GM18873 (cell line): ENCODE results near the gene GPRC5D.

Experiments used
- ATAC-seq: cut with Tn5 transposase; IDR thresholded peaks from one replicate; pipeline ENCODE4 v1.9.1; 2021; ENCODE audit warnings: mild to moderate bottlenecking, moderate library complexity, moderate number of reproducible peaks; ENCODE audit not compliant: unreplicated experiment, low FRiP score

GPRC5D gene

DNA sequence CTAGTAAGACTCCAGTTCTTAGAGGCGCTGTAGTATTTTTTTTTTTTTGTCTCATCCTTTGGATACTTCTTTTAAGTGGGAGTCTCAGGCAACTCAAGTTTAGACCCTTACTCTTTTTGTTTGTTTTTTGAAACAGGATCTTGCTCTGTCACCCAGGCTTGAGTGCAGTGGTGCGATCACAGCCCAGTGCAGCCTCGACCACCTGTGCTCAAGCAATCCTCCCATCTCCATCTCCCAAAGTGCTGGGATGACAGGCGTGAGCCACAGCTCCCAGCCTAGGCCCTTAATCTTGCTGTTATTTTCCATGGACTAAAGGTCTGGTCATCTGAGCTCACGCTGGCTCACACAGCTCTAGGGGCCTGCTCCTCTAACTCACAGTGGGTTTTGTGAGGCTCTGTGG lies 39.3 kb downstream of the GPRC5D start:
- ATAC-seq, result no peak

DNA sequence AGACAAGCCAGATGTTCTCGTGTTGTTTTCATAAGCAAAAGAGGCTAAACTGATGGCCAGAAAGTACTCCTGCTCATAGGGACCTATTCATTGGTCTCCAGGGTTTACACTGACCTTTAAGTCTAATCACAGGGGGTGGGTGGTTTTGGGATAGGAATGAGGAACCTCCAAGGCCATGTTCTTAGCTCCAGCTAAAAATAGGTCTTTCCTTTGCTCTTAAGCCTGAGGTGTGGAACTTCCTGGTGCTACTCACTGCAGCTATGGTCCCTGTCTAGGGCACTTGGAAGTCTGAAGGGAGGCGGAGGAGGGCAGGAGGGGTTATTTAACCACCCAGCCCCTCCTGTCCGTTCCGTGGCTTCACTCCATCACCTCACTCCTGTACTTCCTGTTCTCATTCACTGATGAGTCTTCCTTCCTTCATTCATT lies 42.0 kb downstream of the GPRC5D start:
- ATAC-seq, result no peak

DNA sequence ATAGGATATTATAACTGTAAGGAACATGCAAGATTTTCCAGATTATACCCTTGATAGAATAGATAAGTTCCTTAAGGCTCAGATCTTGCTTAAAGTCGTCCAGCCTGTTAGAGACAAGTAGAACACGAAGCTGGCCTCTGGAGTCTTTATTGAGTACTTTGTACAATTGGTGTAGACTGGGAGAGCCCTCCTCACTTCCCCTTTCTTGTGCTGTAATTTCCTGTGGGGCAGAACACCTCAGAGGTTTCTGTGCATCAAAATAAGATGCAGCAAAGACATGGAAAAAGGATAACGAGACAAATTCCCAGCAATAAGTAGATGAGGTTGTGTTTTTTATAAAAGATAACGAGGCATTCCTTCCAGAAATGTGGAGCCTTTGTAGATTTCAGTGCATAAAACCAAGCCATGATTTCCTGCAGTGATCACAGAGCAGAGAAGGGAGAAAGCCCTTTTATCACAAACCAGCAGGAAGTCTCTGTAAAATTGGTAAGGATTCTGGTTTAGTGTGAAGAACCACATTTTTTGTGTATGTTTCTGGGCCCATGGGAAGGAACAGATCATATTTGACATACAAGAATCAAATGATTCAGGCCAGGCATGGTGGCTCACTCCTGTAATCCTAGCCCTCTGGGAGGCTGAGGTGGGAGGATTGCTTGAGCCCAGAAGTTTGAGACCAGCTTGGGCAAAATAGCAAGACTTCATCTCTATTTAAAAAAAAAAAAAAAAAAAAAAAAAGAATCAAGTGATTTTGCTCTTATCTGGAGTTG lies 42.6 kb downstream of the GPRC5D start:
- no peak for ATAC-seq

DNA sequence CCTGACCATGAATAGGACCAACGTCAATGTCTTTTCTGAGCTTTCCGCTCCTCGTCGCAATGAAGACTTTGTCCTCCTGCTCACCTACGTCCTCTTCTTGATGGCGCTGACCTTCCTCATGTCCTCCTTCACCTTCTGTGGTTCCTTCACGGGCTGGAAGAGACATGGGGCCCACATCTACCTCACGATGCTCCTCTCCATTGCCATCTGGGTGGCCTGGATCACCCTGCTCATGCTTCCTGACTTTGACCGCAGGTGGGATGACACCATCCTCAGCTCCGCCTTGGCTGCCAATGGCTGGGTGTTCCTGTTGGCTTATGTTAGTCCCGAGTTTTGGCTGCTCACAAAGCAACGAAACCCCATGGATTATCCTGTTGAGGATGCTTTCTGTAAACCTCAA lies 43.3 kb downstream of the GPRC5D start:
- no peak for ATAC-seq

DNA sequence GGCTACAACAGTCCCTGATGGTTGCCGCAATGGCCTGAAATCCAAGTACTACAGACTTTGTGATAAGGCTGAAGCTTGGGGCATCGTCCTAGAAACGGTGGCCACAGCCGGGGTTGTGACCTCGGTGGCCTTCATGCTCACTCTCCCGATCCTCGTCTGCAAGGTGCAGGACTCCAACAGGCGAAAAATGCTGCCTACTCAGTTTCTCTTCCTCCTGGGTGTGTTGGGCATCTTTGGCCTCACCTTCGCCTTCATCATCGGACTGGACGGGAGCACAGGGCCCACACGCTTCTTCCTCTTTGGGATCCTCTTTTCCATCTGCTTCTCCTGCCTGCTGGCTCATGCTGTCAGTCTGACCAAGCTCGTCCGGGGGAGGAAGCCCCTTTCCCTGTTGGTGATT lies 43.7 kb downstream of the GPRC5D start:
- ATAC-seq, result no peak

DNA sequence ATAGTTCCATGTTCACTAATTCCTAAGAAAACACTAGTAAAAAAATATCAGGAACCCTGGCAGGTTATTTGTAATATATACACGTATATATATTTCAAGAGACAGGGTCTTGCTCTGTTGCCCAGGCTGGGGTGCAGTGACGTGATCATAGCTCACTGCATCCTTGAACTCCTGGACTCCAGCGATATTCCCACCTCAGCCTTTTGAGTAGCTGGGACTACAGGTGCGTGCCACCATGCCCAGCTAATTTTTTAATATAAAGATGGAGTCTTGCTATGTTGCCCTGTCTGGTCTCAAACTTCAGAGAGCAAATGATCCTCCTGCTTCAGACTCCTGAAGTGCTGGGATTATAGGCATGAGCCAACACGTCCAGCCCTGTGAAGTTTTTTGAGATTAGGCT lies 44.4 kb downstream of the GPRC5D start:
- ATAC-seq, result no peak

DNA sequence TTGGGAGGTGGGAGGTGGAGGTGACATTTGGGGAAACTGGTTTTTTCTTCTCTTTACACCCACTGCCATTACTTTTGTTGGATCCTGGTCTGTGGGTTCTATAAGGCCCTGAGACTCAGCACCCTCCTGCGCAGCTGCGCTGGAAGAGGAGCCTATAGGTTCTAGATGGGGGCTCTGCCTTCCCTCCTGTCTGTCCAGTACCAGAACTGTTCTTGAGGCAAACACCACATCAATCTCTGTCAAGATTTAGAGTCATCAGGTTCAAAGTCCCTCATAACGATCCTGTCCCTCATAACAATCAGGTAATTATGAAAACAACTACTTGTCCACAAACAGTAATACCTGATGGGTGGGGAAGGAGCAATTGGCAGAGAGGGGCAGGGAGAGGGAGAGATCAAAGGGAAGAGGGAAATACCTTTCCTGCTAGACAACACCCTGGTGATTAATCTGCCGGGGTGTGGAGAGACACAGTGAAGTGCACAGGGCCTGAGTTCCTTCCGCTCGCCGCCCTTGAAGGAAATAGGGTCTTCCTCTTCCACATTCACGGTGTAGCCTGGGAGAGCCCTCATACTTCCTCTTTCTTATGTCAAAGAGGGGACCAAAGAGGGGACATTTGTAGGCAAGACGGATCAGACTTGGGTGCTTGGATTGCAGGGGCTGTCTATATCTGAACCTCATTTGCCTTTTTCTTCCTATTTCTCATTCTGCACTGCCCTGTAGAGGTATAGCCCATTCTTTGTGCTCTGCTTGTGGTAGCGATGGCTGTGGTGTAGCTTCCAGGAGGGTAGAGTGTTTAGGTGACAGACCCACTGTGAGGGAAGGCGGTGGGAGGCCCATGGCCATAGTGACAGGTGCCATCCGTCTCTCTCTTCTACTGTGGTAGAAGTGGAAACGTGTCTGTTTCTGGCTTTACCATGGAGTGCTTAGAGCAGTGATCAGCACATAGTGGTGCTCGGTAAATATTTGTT lies 48.0 kb downstream of the GPRC5D start:
- no peak for ATAC-seq

DNA sequence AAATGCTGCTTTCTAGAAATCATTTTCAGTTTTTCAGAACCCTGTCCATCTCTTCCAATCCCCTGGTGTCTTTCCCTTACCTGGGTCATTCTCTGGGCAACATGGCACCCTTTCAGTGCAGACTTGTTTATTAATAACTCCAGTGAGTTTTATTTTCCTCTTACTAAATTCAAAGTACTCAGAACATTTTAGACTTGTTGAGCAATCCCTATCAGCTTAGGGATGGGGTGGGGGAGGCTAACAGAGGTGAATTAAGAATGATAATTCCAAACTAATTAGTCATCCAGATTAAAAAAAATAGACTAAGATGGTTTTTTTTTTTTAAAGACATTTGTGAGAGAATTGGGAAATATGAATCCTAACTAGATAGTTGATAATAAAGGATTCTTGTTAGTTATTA lies 49.9 kb downstream of the GPRC5D start:
- no peak for ATAC-seq

DNA sequence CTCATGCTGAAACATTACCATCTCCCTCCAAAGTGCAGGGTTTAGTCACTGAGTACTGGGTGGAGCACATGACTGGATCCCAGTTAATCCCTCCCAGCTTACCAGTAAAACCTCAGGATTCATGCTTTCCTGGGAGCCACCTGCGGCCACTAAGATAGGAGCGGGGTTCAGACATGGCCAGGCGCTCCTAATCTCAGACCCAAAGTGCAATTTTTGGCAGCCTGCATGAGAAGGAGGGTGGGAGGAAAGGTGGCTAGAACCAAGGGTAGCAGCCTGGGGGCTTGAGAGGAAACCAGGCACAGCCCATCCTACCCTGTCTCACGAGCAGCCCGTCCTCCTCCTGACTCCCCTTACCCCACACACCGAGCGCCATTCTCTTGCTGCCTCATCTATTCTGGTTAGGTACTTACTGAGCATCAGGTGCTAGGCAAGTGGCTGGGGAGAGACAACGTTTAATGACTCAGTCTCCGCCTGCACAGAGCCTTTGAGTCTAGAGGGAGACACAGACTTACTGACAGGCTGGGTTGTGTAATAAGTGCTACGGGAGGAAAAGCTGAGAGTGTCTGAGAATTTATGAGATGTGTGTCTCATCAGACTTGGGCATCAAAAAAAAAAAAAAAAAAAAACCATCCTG lies 50.7 kb downstream of the GPRC5D start:
- no peak for ATAC-seq

DNA sequence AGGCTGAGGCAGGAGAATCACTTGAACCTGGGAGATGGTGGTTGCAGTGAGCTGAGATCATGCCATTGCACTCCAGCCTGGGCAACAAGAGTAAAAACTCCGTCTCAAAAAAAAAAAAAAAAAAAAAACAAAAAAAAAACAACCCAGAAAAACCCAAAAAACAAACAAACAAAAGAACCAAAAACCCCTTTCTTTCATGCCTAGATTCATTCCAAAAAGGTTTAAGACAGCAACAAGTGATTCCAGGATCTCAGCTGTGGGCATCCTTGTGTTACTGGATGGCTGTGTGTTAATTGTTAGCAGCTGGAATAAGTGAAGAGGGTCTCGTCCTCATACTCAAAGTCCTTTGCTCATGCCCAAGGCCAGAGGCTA lies 51.2 kb downstream of the GPRC5D start:
- no peak for ATAC-seq

DNA sequence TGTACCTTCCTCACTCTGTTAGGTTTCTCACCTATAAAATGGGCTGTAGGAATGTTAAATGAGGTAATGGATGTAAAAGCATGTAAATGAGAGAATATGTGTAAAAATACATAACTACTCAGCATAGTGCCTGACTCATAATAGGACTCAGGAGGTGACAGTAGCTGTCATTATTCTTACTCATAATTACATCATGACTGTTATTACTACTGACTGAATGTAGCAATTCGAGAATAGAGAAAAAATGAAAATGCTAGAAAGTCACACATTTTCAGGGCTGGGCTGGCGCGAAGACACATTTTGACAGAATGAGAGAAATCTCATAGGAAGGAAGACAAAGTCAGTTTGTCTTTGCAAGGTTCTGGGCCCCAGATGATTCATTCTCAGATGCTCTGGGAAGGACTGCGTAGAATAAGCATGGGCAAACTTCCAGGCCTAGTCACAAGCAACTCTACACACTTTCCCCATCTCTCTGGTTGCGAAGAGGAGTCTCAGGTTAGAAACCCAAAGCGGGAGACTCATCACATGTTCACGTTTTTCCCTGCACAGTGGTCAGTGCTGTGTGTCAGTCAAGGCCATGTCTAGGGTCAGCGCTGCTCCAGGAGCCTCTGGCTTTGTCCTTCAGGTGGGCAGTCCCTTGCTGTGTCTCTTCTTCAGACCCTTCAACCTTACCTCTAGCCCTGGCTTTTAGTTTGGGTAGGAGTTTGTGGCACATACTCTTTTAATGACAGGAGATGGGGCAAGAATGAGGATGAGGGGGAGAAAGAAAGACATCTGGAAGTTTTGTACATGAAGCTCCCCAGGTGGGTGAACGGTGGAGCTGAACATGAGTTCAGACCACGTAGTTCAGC lies 52.2 kb downstream of the GPRC5D start:
- ATAC-seq, result peak; percentile 74

DNA sequence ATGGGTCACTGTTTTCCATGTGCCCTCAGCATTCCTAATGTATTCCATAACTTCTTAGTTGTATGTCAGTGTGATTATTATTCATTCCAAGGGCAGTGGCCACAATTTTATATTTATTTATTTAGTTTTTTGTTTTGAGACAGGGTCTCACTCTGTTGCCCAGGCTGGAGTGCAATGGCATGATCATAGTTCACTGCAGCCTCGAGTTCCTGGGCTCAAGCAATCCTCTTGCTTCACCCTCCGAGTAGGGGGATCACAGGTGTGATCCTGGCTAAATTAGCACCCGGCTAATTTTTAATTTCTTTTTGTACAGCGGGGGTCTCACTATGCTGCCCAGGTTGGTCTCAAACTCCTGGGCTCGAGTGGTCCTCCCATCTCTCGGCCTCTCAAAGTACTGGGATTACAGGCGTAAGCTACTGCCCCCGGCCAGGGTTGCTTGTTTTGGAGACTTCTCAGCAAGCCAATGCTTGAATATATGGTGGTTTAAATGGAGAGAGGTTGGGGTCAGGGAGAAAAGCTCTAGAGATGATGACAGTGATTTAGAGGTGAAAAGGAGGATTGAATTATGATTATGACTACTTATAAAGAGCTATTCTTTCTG lies 53.0 kb downstream of the GPRC5D start:
- no peak for ATAC-seq

DNA sequence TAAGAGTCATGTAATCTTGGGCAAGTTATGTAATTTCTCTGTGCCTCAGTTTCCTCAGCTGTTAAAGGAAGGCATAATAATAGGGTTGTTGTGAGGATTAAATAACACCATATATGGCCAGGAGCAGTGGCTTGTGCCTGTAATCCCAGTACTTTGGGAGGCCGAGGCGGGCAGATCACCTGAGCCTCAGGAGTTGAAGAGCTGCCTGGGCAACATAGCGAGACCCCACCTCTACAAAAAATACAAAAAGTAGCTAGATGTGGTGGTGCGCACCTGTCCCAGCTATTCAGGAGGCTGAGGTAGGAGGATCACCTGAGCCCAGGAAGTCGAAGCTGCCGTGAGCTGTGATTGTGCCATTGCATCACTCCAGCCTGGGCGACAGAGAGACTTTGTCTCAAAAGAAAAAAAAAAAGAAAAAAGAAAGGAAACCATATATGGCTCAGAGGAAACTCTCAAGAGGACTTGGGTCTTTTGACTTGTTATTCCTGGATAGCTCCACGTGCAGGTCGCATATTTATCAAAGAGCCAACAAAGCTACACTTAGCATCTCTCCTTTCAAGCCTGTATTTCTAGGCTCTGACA lies 53.7 kb downstream of the GPRC5D start:
- ATAC-seq, result no peak

DNA sequence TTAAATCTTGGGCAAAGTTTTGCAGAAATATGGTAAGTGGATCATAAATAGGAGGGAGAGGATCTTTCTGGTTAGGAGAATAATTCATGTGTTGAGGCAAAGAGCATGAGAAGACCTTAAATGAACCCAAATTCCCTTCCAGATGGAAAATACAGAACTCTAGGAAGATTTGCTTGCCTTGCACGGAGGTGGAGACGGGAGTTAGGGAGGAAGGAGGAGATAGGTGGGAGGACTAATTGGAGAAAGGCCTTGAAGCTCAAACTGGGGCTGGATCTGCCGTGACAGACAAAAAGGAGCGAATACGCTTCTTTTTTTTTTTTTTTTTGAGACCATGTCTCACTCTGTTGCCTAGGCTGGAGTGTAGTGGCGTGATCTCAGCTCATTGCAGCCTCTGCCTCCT lies 54.7 kb downstream of the GPRC5D start:
- no peak for ATAC-seq

DNA sequence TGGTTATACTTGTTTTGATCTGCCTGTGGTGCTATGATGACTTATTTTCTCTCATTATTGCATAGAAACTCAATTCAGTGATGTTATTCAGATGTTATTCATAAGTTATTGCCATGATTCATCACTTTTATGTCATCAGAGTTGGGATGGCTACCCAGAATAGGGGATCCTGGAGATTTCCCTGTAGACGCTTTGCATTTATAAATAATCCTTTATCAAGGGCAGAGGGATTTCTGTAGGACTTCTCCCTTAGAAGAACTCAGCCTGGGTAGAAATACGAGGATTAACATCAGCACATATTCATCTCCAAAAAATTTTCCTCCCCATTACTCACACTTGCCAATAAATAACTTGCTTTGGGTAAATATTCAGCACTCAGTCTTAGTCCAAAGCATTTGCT lies 55.7 kb downstream of the GPRC5D start:
- no peak for ATAC-seq

DNA sequence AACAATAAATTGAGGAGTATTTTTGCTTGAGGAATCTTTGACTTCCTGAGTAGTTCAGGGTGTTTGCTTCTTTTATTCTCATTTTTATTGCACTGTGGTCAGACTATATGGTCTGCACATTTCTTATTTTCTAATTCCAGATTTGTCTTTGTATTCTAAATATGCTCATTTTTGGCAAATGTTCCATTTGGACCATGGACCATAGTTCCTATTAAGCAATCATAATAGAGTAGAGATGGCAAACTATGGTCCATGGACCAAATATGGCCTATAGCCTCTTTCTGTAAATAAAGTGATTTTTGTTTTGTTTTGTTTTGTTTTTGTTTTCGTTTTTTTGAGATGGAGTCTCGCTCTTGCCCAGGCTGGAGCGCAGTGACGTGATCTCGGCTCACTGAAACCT lies 58.5 kb downstream of the GPRC5D start:
- ATAC-seq, result no peak

DNA sequence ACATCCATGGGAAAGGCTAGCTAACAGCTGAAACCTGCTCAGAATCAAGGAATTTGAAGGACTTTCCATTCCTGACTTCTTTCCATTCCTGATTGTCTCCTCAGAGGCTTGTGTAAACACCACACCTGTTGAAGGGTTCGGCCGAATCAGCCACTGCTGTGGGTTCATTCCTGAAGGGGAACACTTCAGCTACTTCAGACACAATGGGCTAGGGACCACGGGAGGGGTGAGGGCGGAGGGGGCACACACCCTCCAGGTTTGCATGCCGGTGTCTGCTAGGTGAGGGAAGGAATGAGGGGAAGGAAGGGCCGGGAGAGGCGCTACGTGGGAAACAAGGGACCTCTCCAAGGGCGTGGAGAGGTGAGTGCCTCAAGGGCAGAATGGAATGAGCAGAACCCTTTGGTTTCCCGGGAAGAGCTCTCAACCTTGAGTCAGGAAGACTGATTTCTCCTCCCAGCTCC lies 59.3 kb downstream of the GPRC5D start:
- no peak for ATAC-seq

DNA sequence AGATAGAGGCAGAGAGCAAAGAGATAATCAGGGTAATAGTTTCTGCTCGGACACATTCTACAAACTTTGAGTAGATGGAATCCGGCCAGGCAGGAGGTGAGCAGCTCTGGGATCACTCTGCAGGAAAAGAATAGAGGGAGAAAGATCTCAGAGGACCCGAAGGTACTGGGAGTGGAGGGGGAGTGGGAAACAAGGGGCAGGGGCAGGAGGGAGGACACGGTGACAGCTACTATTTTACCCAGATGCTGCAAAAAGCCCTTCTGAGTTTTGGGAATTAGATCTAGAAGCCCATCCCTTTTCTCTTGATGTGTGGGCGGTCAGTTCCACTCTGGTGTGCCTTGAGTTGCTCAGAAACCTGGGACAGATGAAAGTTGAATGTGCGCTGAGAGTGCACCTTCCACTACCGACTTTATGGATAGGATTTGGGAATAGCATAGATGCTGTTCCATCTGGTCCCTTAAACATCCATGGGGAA lies 60.1 kb downstream of the GPRC5D start:
- no peak for ATAC-seq
